Cardiac muscle cell (in vitro differentiated cells and primary cell): ENCODE data around the gene RSBN1L. TPM values are rescaled to one million over a fixed set of nuclear protein-coding genes. Genes with fewer than 3 reads are reported as not detected.
A peak's percentile ranks its signal among the peaks of the same experiment; 100 is the strongest.
"Not testable (repeated sequence)": the region's sequence is repeated elsewhere in the genome, so short reads cannot be mapped to it uniquely, and the experiment has no call there.

Experiments used
- DNase-seq, 2 donors: peaks; one replicate each; pipeline versions ENCODE4 v3.0.0 to v3.0.0-alpha.2; 2010 to 2017; ENCODE audit warnings: low read depth in 1 of 2, low spot score in 1 of 2
- H3K27ac ChIP-seq: fragments of 200-600 bp; sonication (generic); 2 replicates; pipeline ENCODE4 v1.5.1; 2016
- H3K27me3 ChIP-seq: fragments of 200-600 bp; sonication (generic); 2 replicates; pipeline ENCODE4 v1.6.0; 2016; ENCODE audit warnings: control low read depth
- H3K36me3 ChIP-seq: fragments of 200-600 bp; sonication (generic); 2 replicates; pipeline ENCODE4 v1.5.1; 2016; ENCODE audit warnings: control low read depth
- H3K4me1 ChIP-seq: fragments of 200-600 bp; sonication (generic); 2 replicates; pipeline ENCODE4 v1.8.1; 2017; ENCODE audit warnings: low read depth, mild to moderate bottlenecking, mixed run types
- H3K4me3 ChIP-seq: fragments of 200-600 bp; sonication (generic); 2 replicates; pipeline ENCODE4 v1.5.1; 2016; ENCODE audit warnings: mild to moderate bottlenecking
- H3K9me3 ChIP-seq: fragments of 200-600 bp; sonication (generic); 2 replicates; pipeline ENCODE4 v1.5.1; 2017; ENCODE audit warnings: low read depth, mild to moderate bottlenecking, control low read depth
- polyA plus RNA-seq: library from polyadenylated mRNA; unstranded; fragments of >200 nt; fragmentation: Nextera tagmentation; extraction: Ambion mirVana; gene quantifications from 2 replicates; pipeline ENCODE4 v1.2.1, GENCODE V29; 2016
- total RNA-seq: library from RNA; depleted of rRNA; stranded (reverse); fragments of >200 nt; gene quantifications from 2 replicates; pipeline ENCODE4 v1.2.3, GENCODE V29; 2016
- TF ChIP-seq, protein P1 (sequence below): IDR thresholded peaks from 2 replicates; pipeline ENCODE4 v1.5.1; 2012; ENCODE audit warnings: low read depth, mild to moderate bottlenecking, low read length

RSBN1L gene
- total and polyA plus RNA-seq, 2 experiments from 2014 or later: 6.6 to 13.6 TPM

- no peaks in the 10 kb centered on the region for H3K27me3 ChIP-seq
- H3K9me3 ChIP-seq: no peaks in the 10 kb centered on the region
- no peak overlapping the region for H3K27ac ChIP-seq
- TF ChIP-seq, protein P1, sequence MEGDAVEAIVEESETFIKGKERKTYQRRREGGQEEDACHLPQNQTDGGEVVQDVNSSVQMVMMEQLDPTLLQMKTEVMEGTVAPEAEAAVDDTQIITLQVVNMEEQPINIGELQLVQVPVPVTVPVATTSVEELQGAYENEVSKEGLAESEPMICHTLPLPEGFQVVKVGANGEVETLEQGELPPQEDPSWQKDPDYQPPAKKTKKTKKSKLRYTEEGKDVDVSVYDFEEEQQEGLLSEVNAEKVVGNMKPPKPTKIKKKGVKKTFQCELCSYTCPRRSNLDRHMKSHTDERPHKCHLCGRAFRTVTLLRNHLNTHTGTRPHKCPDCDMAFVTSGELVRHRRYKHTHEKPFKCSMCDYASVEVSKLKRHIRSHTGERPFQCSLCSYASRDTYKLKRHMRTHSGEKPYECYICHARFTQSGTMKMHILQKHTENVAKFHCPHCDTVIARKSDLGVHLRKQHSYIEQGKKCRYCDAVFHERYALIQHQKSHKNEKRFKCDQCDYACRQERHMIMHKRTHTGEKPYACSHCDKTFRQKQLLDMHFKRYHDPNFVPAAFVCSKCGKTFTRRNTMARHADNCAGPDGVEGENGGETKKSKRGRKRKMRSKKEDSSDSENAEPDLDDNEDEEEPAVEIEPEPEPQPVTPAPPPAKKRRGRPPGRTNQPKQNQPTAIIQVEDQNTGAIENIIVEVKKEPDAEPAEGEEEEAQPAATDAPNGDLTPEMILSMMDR: no peak
- no peak for DNase-seq
- peaks cover 14% of the 10 kb centered on the region for H3K36me3 ChIP-seq
- peaks cover 11% of the 10 kb centered on the region for H3K4me1 ChIP-seq
- H3K4me3 ChIP-seq: no peak overlapping the region
Observed at GRCh38 chr7:77782383-77782782, 86.1 kb downstream of the RSBN1L start.

GRCh38 chr7:77783111-77783510 lies 86.9 kb downstream of the RSBN1L start:
- Histone ChIP-seq H3K27ac (peak overlapping the region; percentile 24), H3K36me3 (peaks cover 14% of the 10 kb centered on the region)
- no peak for DNase-seq

GRCh38 chr7:77783545-77783944 lies 87.3 kb downstream of the RSBN1L start:
- Histone ChIP-seq H3K4me3 (no peak overlapping the region), H3K27ac (peak overlapping the region; percentile 24), H3K27me3 (no peaks in the 10 kb centered on the region), H3K4me1 (peaks cover 11% of the 10 kb centered on the region), H3K36me3 (peaks cover 11% of the 10 kb centered on the region), H3K9me3 (no peaks in the 10 kb centered on the region)
- DNase-seq: no peak
- TF ChIP-seq, protein P1: no peak

More at GRCh38 chr7:77783111-77783510, 86.9 kb downstream of the RSBN1L start:
- TF ChIP-seq, protein P1: no peak
- Histone ChIP-seq H3K4me3 (no peak overlapping the region), H3K4me1 (peaks cover 11% of the 10 kb centered on the region), H3K9me3 (no peaks in the 10 kb centered on the region), H3K27me3 (no peaks in the 10 kb centered on the region)

GRCh38 chr7:77784426-77784825 lies 88.2 kb downstream of the RSBN1L start:
- H3K27me3 ChIP-seq, H3K36me3 ChIP-seq, H3K27ac ChIP-seq, H3K9me3 ChIP-seq, H3K4me3 ChIP-seq, DNase-seq: not testable (repeated sequence)
- peaks cover 11% of the 10 kb centered on the region for H3K4me1 ChIP-seq

DNA sequence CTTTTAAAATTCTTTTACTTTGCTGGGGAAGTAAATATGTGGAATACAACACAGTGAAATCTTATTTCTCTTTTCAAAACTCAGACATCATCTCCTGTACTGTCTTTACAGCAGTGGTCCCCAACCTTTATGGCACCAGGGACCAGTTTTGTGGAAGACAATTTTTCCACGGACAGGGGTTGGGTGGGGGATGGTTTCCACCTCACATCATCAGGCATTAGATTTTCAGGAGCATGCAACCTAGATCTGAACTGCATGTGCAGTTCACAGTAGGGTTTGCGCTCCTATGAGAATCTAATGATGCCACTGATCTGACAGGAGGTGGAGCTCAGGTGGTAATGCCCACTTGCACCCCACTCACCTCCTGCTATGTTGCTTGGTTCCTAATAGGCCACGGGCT lies 89.8 kb downstream of the RSBN1L start:
- H3K36me3 ChIP-seq: peaks cover 3% of the 10 kb centered on the region
- DNase-seq: no peak
- H3K27ac ChIP-seq: no peak overlapping the region
- TF ChIP-seq, protein P1: no peak
- H3K4me1 ChIP-seq: peaks cover 11% of the 10 kb centered on the region
- H3K4me3 ChIP-seq: no peak overlapping the region
- no peaks in the 10 kb centered on the region for H3K9me3 ChIP-seq
- H3K27me3 ChIP-seq: no peaks in the 10 kb centered on the region

DNA sequence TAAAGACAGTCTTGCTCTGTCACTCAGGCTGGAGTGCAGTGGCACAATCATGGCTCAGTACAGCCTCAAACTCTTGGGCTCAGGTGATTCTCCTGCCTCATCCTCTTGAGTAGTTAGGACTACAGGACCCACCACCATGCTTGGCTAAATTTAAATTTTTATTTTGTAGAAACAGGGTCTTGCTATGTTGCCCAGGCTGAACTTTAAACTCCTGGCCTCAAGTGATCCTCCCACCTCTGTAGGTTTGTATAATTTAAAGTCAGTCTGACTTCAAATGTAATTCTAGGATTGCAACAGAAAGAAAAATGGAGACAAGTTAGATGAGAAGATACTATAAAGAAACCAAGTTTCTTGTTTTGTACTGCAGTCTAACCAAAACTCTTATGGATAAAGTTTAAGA lies 90.5 kb downstream of the RSBN1L start:
- no peaks in the 10 kb centered on the region for H3K36me3 ChIP-seq
- H3K4me1 ChIP-seq: peaks cover 11% of the 10 kb centered on the region
- no peaks in the 10 kb centered on the region for H3K9me3 ChIP-seq
- no peaks in the 10 kb centered on the region for H3K27me3 ChIP-seq
- TF ChIP-seq, protein P1: no peak
- no peak for DNase-seq
- H3K4me3 ChIP-seq: no peak overlapping the region
- H3K27ac ChIP-seq: no peak overlapping the region
